ENCODE measurements around the gene CNTNAP4.

The CNTNAP4 gene

DNA sequence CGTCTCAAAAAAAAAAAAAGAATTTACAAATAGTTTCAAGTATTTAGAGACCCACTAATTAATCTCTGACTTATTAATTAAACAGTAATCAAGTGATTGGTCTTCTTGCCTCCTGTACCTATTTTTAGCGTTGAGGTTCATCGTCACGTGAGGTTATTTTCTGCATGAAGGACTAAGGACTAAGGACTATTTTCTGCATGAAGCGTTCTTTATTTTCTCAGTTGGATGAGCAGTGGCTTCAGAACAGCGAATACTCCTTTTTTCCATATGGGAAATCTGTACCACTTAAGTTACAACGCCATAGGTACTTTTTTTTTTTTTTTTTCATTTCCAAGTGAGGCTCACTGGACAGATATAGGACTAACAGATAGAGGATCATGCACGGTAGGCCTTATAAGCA is 224.9 kb downstream of the CNTNAP4 start:
- H3K9me3 ChIP-seq (ENCODE audit: insufficient read depth, low read length): no peaks in the 10 kb centered on the region
- no peak for DNase-seq (ENCODE audit: low read depth, low spot score)

GRCh38 chr16:76502555-76502954 is 225.4 kb downstream of the CNTNAP4 start:
- no peaks in the 10 kb centered on the region for H3K27me3 ChIP-seq (ENCODE audit: insufficient read depth, insufficient read length)
- H3K9ac ChIP-seq (ENCODE audit: insufficient read length, low read depth): no peak overlapping the region
- TF ChIP-seq ZNF274 (IDR thresholded peaks at IDR 0.05; ENCODE audit: low read depth, low read length): no peak
- no peak for TF ChIP-seq YY1 (IDR thresholded peaks at IDR 0.05; ENCODE audit: insufficient read depth, insufficient read length)
- TF ChIP-seq SUZ12 (IDR thresholded peaks at IDR 0.05; ENCODE audit: extremely low read depth, insufficient read depth, insufficient read length): no peak

More for the DNA sequence above, 224.9 kb downstream of the CNTNAP4 start:
- Histone ChIP-seq H3K9ac (ENCODE audit: insufficient read length, low read depth) (no peak overlapping the region), H3K4me3 (ENCODE audit: insufficient read length, low read depth) (no peak overlapping the region), H3K27me3 (ENCODE audit: insufficient read depth, insufficient read length) (no peaks in the 10 kb centered on the region), H3K4me1 (ENCODE audit: insufficient read depth, insufficient read length) (no peaks in the 10 kb centered on the region), H3K36me3 (ENCODE audit: insufficient read depth, insufficient read length, low read length) (no peaks in the 10 kb centered on the region)
- TF ChIP-seq SUZ12 (IDR thresholded peaks at IDR 0.05; ENCODE audit: extremely low read depth, insufficient read depth, insufficient read length) (no peak), YY1 (IDR thresholded peaks at IDR 0.05; ENCODE audit: insufficient read depth, insufficient read length) (no peak), ZNF274 (IDR thresholded peaks at IDR 0.05; ENCODE audit: low read depth, low read length) (no peak)

DNA sequence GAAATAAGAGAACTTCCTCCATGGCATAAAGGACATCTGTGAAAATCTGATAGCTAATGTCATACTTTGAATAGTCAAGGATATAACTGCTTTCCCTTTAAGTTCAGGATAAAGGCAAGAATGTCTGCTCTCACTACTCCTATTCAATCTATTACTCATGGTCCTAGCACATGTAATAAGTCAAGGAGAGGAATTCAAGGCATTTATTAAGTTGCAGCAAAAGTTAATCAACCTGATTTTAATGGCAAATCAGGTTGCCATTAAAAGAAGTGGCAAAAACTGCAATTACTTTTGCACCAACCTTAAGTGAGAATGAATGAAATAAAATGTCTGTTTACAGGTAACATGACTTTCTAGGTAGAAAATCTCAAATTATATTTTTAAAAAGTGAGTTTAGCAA is 225.9 kb downstream of the CNTNAP4 start:
- Histone ChIP-seq H3K4me1 (ENCODE audit: insufficient read depth, insufficient read length) (no peaks in the 10 kb centered on the region), H3K27me3 (ENCODE audit: insufficient read depth, insufficient read length) (no peaks in the 10 kb centered on the region), H3K36me3 (ENCODE audit: insufficient read depth, insufficient read length, low read length) (no peaks in the 10 kb centered on the region), H3K9ac (ENCODE audit: insufficient read length, low read depth) (no peak overlapping the region), H3K9me3 (ENCODE audit: insufficient read depth, low read length) (no peaks in the 10 kb centered on the region), H3K4me3 (ENCODE audit: insufficient read length, low read depth) (no peak overlapping the region)
- TF ChIP-seq SUZ12 (IDR thresholded peaks at IDR 0.05; ENCODE audit: extremely low read depth, insufficient read depth, insufficient read length) (no peak), ZNF274 (IDR thresholded peaks at IDR 0.05; ENCODE audit: low read depth, low read length) (no peak), YY1 (IDR thresholded peaks at IDR 0.05; ENCODE audit: insufficient read depth, insufficient read length) (no peak)
- no peak for DNase-seq (ENCODE audit: low read depth, low spot score)

More at GRCh38 chr16:76502555-76502954, 225.4 kb downstream of the CNTNAP4 start:
- DNase-seq (ENCODE audit: low read depth, low spot score): no peak
- no peaks in the 10 kb centered on the region for H3K4me1 ChIP-seq (ENCODE audit: insufficient read depth, insufficient read length)
- no peaks in the 10 kb centered on the region for H3K36me3 ChIP-seq (ENCODE audit: insufficient read depth, insufficient read length, low read length)
- no peaks in the 10 kb centered on the region for H3K9me3 ChIP-seq (ENCODE audit: insufficient read depth, low read length)
- H3K4me3 ChIP-seq (ENCODE audit: insufficient read length, low read depth): no peak overlapping the region

GRCh38 chr16:76511203-76511602 is 234.0 kb downstream of the CNTNAP4 start:
- Histone ChIP-seq H3K27me3 (ENCODE audit: insufficient read depth, insufficient read length) (no peaks in the 10 kb centered on the region), H3K9me3 (ENCODE audit: insufficient read depth, low read length) (no peaks in the 10 kb centered on the region), H3K9ac (ENCODE audit: insufficient read length, low read depth) (no peak overlapping the region), H3K4me3 (ENCODE audit: insufficient read length, low read depth) (no peak overlapping the region), H3K4me1 (ENCODE audit: insufficient read depth, insufficient read length) (no peaks in the 10 kb centered on the region), H3K36me3 (ENCODE audit: insufficient read depth, insufficient read length, low read length) (no peaks in the 10 kb centered on the region)
- TF ChIP-seq ZNF274 (IDR thresholded peaks at IDR 0.05; ENCODE audit: low read depth, low read length) (no peak), YY1 (IDR thresholded peaks at IDR 0.05; ENCODE audit: insufficient read depth, insufficient read length) (no peak), SUZ12 (IDR thresholded peaks at IDR 0.05; ENCODE audit: extremely low read depth, insufficient read depth, insufficient read length) (no peak)
- no peak for DNase-seq (ENCODE audit: low read depth, low spot score)

- H3K9me3 ChIP-seq (ENCODE audit: insufficient read depth, low read length): no peaks in the 10 kb centered on the region
- H3K9ac ChIP-seq (ENCODE audit: insufficient read length, low read depth): no peak overlapping the region
- no peak for DNase-seq (ENCODE audit: low read depth, low spot score)
- TF ChIP-seq ZNF274 (IDR thresholded peaks at IDR 0.05; ENCODE audit: low read depth, low read length) (no peak), YY1 (IDR thresholded peaks at IDR 0.05; ENCODE audit: insufficient read depth, insufficient read length) (no peak), SUZ12 (IDR thresholded peaks at IDR 0.05; ENCODE audit: extremely low read depth, insufficient read depth, insufficient read length) (no peak)
- H3K36me3 ChIP-seq (ENCODE audit: insufficient read depth, insufficient read length, low read length): no peaks in the 10 kb centered on the region
- H3K27me3 ChIP-seq (ENCODE audit: insufficient read depth, insufficient read length): no peaks in the 10 kb centered on the region
- H3K4me1 ChIP-seq (ENCODE audit: insufficient read depth, insufficient read length): no peaks in the 10 kb centered on the region
- no peak overlapping the region for H3K4me3 ChIP-seq (ENCODE audit: insufficient read length, low read depth)
Measured at GRCh38 chr16:76518781-76519180, 241.6 kb downstream of the CNTNAP4 start.

DNA sequence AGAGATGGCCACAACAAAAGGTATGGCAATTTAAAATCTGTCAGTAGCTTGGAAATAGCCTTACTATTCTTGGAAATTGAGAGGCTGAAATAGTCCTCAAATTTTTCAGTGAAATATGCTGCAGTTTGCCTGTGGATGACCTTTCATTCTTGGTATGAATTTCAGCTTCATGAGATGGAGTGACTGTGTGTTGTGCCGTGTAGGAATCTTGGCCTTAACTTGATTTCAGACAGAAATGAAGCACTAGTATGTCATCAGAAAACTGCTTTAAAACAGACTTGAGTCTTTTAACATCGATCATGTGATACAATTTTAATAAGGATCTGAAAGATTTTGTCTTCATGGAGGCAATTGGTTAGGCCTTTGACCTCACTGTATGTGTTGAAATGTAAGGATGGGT is 247.2 kb downstream of the CNTNAP4 start:
- Histone ChIP-seq H3K9me3 (ENCODE audit: insufficient read depth, low read length) (no peaks in the 10 kb centered on the region), H3K36me3 (ENCODE audit: insufficient read depth, insufficient read length, low read length) (no peaks in the 10 kb centered on the region), H3K9ac (ENCODE audit: insufficient read length, low read depth) (no peak overlapping the region), H3K4me1 (ENCODE audit: insufficient read depth, insufficient read length) (no peaks in the 10 kb centered on the region), H3K4me3 (ENCODE audit: insufficient read length, low read depth) (no peak overlapping the region), H3K27me3 (ENCODE audit: insufficient read depth, insufficient read length) (no peaks in the 10 kb centered on the region)
- no peak for DNase-seq (ENCODE audit: low read depth, low spot score)
- TF ChIP-seq YY1 (IDR thresholded peaks at IDR 0.05; ENCODE audit: insufficient read depth, insufficient read length) (no peak), ZNF274 (IDR thresholded peaks at IDR 0.05; ENCODE audit: low read depth, low read length) (no peak), SUZ12 (IDR thresholded peaks at IDR 0.05; ENCODE audit: extremely low read depth, insufficient read depth, insufficient read length) (no peak)

DNA sequence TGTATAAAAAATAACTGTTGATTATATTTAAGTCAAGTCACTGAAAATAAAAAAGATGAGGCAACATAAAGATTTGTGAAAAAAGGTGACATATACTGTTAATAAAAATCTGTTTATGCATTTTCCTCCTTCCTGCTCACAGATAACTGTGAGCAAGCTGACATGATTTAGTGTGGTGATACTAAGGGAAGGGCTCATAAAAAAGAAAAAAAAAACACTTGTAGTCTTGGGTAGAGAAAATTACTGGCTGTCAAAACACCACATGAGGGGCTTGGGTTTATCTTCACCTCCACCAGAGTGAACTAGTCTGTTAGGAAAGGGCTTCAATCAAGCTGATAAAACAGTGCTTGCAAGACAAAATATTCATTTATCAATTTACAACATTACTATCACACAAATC is 247.6 kb downstream of the CNTNAP4 start:
- H3K27me3 ChIP-seq (ENCODE audit: insufficient read depth, insufficient read length): no peaks in the 10 kb centered on the region
- H3K9ac ChIP-seq (ENCODE audit: insufficient read length, low read depth): no peak overlapping the region
- no peak overlapping the region for H3K4me3 ChIP-seq (ENCODE audit: insufficient read length, low read depth)
- no peaks in the 10 kb centered on the region for H3K4me1 ChIP-seq (ENCODE audit: insufficient read depth, insufficient read length)
- TF ChIP-seq SUZ12 (IDR thresholded peaks at IDR 0.05; ENCODE audit: extremely low read depth, insufficient read depth, insufficient read length) (no peak), YY1 (IDR thresholded peaks at IDR 0.05; ENCODE audit: insufficient read depth, insufficient read length) (no peak), ZNF274 (IDR thresholded peaks at IDR 0.05; ENCODE audit: low read depth, low read length) (no peak)
- no peak for DNase-seq (ENCODE audit: low read depth, low spot score)
- no peaks in the 10 kb centered on the region for H3K36me3 ChIP-seq (ENCODE audit: insufficient read depth, insufficient read length, low read length)
- no peaks in the 10 kb centered on the region for H3K9me3 ChIP-seq (ENCODE audit: insufficient read depth, low read length)

Measured in NT2/D1 (cell line).